Osteoblast (primary cell): ENCODE results near the gene ZNF804B. TPM values are rescaled to one million over a fixed set of nuclear protein-coding genes. Genes with fewer than 3 reads are reported as not detected.

ENCODE experiments used
- DNase-seq: peaks from one replicate; pipeline ENCODE4 v3.0.0; 2011; ENCODE audit warnings: low spot score, mixed read lengths; ENCODE audit not compliant: insufficient read length; ENCODE audit errors: missing footprints
- H2AFZ ChIP-seq: 2 replicates; pipeline ENCODE4 v1.6.0; 2011; ENCODE audit warnings: mild to moderate bottlenecking, low read length
- H3K27ac ChIP-seq: 2 replicates; pipeline ENCODE4 v1.5.1; 2011; ENCODE audit warnings: mild to moderate bottlenecking, low read depth, low read length, moderate library complexity
- H3K27me3 ChIP-seq: 2 replicates; pipeline ENCODE4 v1.6.0; 2012; ENCODE audit warnings: mild to moderate bottlenecking, control low read depth, inconsistent platforms, low read length, moderate library complexity; ENCODE audit not compliant: insufficient read depth
- H3K36me3 ChIP-seq: 2 replicates; pipeline ENCODE4 v1.5.1; 2011; ENCODE audit warnings: mild to moderate bottlenecking, low read length, control low read depth, moderate library complexity; ENCODE audit not compliant: insufficient read depth
- H3K4me1 ChIP-seq: 2 replicates; pipeline ENCODE4 v1.5.1; 2011; ENCODE audit warnings: mild to moderate bottlenecking, low read length, control low read depth, moderate library complexity; ENCODE audit not compliant: insufficient read depth
- H3K4me2 ChIP-seq: 2 replicates; pipeline ENCODE4 v1.6.0; 2011; ENCODE audit warnings: mild to moderate bottlenecking, low read length; ENCODE audit not compliant: insufficient read depth
- H3K4me3 ChIP-seq: fragments of 200-600 bp; sonication (generic); 3 replicates; pipeline ENCODE4 v1.5.1; 2012; ENCODE audit warnings: mild to moderate bottlenecking, low read length, inconsistent platforms; ENCODE audit not compliant: insufficient read depth
- H3K79me2 ChIP-seq: 2 replicates; pipeline ENCODE4 v1.6.0; 2012; ENCODE audit warnings: mild to moderate bottlenecking, low read length, control low read depth, inconsistent platforms; ENCODE audit not compliant: insufficient read depth
- H3K9me3 ChIP-seq: 2 replicates; pipeline ENCODE4 v1.5.1; 2011; ENCODE audit warnings: low read depth, low read length, control low read depth
- H4K20me1 ChIP-seq: 2 replicates; pipeline ENCODE4 v1.6.0; 2012; ENCODE audit warnings: mild to moderate bottlenecking, low read length, control low read depth; ENCODE audit not compliant: insufficient read depth
- CTCF ChIP-seq: IDR thresholded peaks from 2 replicates; pipeline ENCODE4 v1.5.1; 2011; ENCODE audit warnings: mild to moderate bottlenecking, low read depth, low read length, moderate library complexity; ENCODE audit errors: extremely low read depth
- total RNA-seq: library from RNA; depleted of rRNA; stranded (reverse); fragments of >200 nt; gene quantifications from 2 replicates; pipeline ENCODE4 v1.2.3, GENCODE V29; 2012

ZNF804B gene
- total RNA-seq, 1 donor, result not detected

- Histone ChIP-seq H4K20me1 (no peaks in the 10 kb centered on the region), H3K36me3 (no peaks in the 10 kb centered on the region), H3K9me3 (no peaks in the 10 kb centered on the region), H3K4me1 (no peaks in the 10 kb centered on the region), H3K27ac (no peak overlapping the region), H3K27me3 (peaks cover 15% of the 10 kb centered on the region), H3K4me3 (no peak overlapping the region), H3K4me2 (no peak overlapping the region), H2AFZ (no peak overlapping the region), H3K79me2 (no peaks in the 10 kb centered on the region)
- TF ChIP-seq CTCF, result no peak
- no peak for DNase-seq
Measured at GRCh38 chr7:88761779-88762178, 2.3 kb downstream of the ZNF804B start.

GRCh38 chr7:88771417-88771816 is 11.9 kb downstream of the ZNF804B start:
- Histone ChIP-seq H3K4me1 (no peaks in the 10 kb centered on the region), H3K27ac (no peak overlapping the region), H3K79me2 (no peaks in the 10 kb centered on the region), H3K27me3 (no peaks in the 10 kb centered on the region), H2AFZ (no peak overlapping the region), H3K36me3 (no peaks in the 10 kb centered on the region), H3K4me2 (no peak overlapping the region), H4K20me1 (no peaks in the 10 kb centered on the region), H3K9me3 (no peaks in the 10 kb centered on the region), H3K4me3 (no peak overlapping the region)
- no peak for TF ChIP-seq CTCF
- DNase-seq, result no peak

GRCh38 chr7:88772776-88773175 is 13.3 kb downstream of the ZNF804B start:
- no peak overlapping the region for H2AFZ ChIP-seq
- no peak for DNase-seq
- H4K20me1 ChIP-seq, result no peaks in the 10 kb centered on the region
- H3K4me1 ChIP-seq, result no peaks in the 10 kb centered on the region
- H3K36me3 ChIP-seq, result no peaks in the 10 kb centered on the region
- no peak overlapping the region for H3K4me3 ChIP-seq
- H3K9me3 ChIP-seq, result peaks cover 2% of the 10 kb centered on the region
- no peak for TF ChIP-seq CTCF
- H3K4me2 ChIP-seq, result no peak overlapping the region
- H3K27me3 ChIP-seq, result no peaks in the 10 kb centered on the region
- H3K79me2 ChIP-seq, result no peaks in the 10 kb centered on the region
- H3K27ac ChIP-seq, result no peak overlapping the region

GRCh38 chr7:88775838-88776237 is 16.3 kb downstream of the ZNF804B start:
- peaks cover 2% of the 10 kb centered on the region for H3K9me3 ChIP-seq
- no peak for DNase-seq
- no peaks in the 10 kb centered on the region for H4K20me1 ChIP-seq
- H3K79me2 ChIP-seq, result no peaks in the 10 kb centered on the region
- H3K4me1 ChIP-seq, result no peaks in the 10 kb centered on the region
- TF ChIP-seq CTCF, result no peak
- H3K27ac ChIP-seq, result no peak overlapping the region
- no peak overlapping the region for H3K4me2 ChIP-seq
- no peaks in the 10 kb centered on the region for H3K36me3 ChIP-seq
- H3K27me3 ChIP-seq, result no peaks in the 10 kb centered on the region
- H3K4me3 ChIP-seq, result no peak overlapping the region
- H2AFZ ChIP-seq, result no peak overlapping the region
